ENCODE results near the gene FAM227B. TPM values are rescaled to one million over a fixed set of nuclear protein-coding genes. Genes with fewer than 3 reads are reported as not detected.
"Not testable (repeated sequence)": the region's sequence is repeated elsewhere in the genome, so short reads cannot be mapped to it uniquely, and the experiment has no call there.

The FAM227B gene
- total RNA-seq, 2 donors from 2014 or later = 7.5 to 14.4 TPM

- no peak for TF ChIP-seq CTCF (IDR thresholded peaks at IDR 0.05)
- H3K9me3 ChIP-seq = peaks cover 0 to 12% of the 10 kb centered on the region in 2 donors
Measured at GRCh38 chr15:49621887-49622286, 1.3 kb upstream of the FAM227B start.

GRCh38 chr15:49621401-49621811 lies 788 bp upstream of the FAM227B start:
- no peak for TF ChIP-seq CTCF (IDR thresholded peaks at IDR 0.05)
- Histone ChIP-seq H3K27me3 (no peaks in the 10 kb centered on the region), H3K4me1 (peaks cover 0 to 18% of the 10 kb centered on the region in 2 donors), H3K4me3 (peak overlapping the region; percentile 68 to 69), H3K9me3 (peaks cover 0 to 17% of the 10 kb centered on the region in 2 donors), H3K27ac (peak overlapping the region; percentile 92 to 97), H3K36me3 (peaks cover 10% of the 10 kb centered on the region)
- DNase-seq (ENCODE audit: low spot score) = no peak

More at GRCh38 chr15:49621887-49622286, 1.3 kb upstream of the FAM227B start:
- Histone ChIP-seq H3K36me3 (peaks cover 10% of the 10 kb centered on the region), H3K4me1 (peaks cover 0 to 18% of the 10 kb centered on the region in 2 donors), H3K4me3 (peak overlapping the region; percentile 68 to 69), H3K27ac (peak overlapping the region; percentile 92 to 97), H3K27me3 (no peaks in the 10 kb centered on the region)
- no peak for DNase-seq (ENCODE audit: low spot score)

GRCh38 chr15:49620199-49620598 lies 419 bp downstream of the FAM227B start:
- Histone ChIP-seq H3K4me3 (peak overlapping the region; percentile 68 to 69), H3K27ac (peak overlapping the region; percentile 92 to 97), H3K4me1 (peaks cover 0 to 18% of the 10 kb centered on the region in 2 donors), H3K36me3 (peaks cover under 1% of the 10 kb centered on the region), H3K27me3 (no peaks in the 10 kb centered on the region), H3K9me3 (peaks cover 0 to 11% of the 10 kb centered on the region in 2 donors)
- TF ChIP-seq CTCF (IDR thresholded peaks at IDR 0.05) = peak in 1 of 2 donors; percentile 15
- no peak for DNase-seq (ENCODE audit: low spot score)

- TF ChIP-seq CTCF (IDR thresholded peaks at IDR 0.05) = no peak
- H3K4me1 ChIP-seq = peaks cover 0 to 18% of the 10 kb centered on the region in 2 donors
- H3K9me3 ChIP-seq = peaks cover 0 to 20% of the 10 kb centered on the region in 2 donors
- H3K4me3 ChIP-seq = no peak overlapping the region
- H3K36me3 ChIP-seq = no peaks in the 10 kb centered on the region
- peak overlapping the region in 1 of 2 donors; percentile 97 for H3K27ac ChIP-seq
- no peak for DNase-seq (ENCODE audit: low spot score)
- no peaks in the 10 kb centered on the region for H3K27me3 ChIP-seq
Measured at GRCh38 chr15:49619226-49619625, 1.4 kb downstream of the FAM227B start.

GRCh38 chr15:49612240-49612639 lies 8.4 kb downstream of the FAM227B start:
- not testable (repeated sequence) for H3K27me3 ChIP-seq; DNase-seq (ENCODE audit: low spot score); H3K27ac ChIP-seq; H3K4me1 ChIP-seq; H3K36me3 ChIP-seq; H3K4me3 ChIP-seq
- H3K9me3 ChIP-seq = peaks cover 0 to 22% of the 10 kb centered on the region in 2 donors

GRCh38 chr15:49610157-49610918 lies 10.3 kb downstream of the FAM227B start:
- no peak overlapping the region for H3K27ac ChIP-seq
- no peak for TF ChIP-seq CTCF (IDR thresholded peaks at IDR 0.05)
- no peaks in the 10 kb centered on the region for H3K27me3 ChIP-seq
- no peaks in the 10 kb centered on the region for H3K36me3 ChIP-seq
- H3K4me1 ChIP-seq = no peaks in the 10 kb centered on the region
- no peak overlapping the region for H3K4me3 ChIP-seq
- DNase-seq (ENCODE audit: low spot score) = no peak
- H3K9me3 ChIP-seq = peaks cover 0 to 11% of the 10 kb centered on the region in 2 donors

Measured in right atrium auricular region (tissue), 2 donors.